Activated CD4-positive, alpha-beta T cell treated with anti-CD3 and anti-CD28 coated beads, Interleukin-2, amount 50 U/mL, for 1 hour (primary cell): ENCODE measurements around the gene MTX1.
"Not testable (repeated sequence)": the region's sequence is repeated elsewhere in the genome, so short reads cannot be mapped to it uniquely, and the experiment has no call there.

ENCODE experiments used
- DNase-seq: peaks from one replicate; pipeline ENCODE4 v3.0.0-alpha.2; 2020

Gene MTX1

GRCh38 chr1:155208541-155209311 lies at the start of gene MTX1:
Gene MTX1, plus strand, starts transcription at chr1:155208695. Its CDS starts 110 bp downstream, at chr1:155208805.
- DNase-seq: peak; percentile 89

- no peak for DNase-seq
Observed at GRCh38 chr1:155158991-155159390, 49.5 kb upstream of the MTX1 start.

GRCh38 chr1:155160128-155160527 lies 48.4 kb upstream of the MTX1 start:
- DNase-seq: no peak

GRCh38 chr1:155162631-155163030 lies 45.9 kb upstream of the MTX1 start:
- not testable (repeated sequence) for DNase-seq

- not testable (repeated sequence) for DNase-seq
Observed at GRCh38 chr1:155163785-155164184, 44.7 kb upstream of the MTX1 start.

GRCh38 chr1:155164625-155165024 lies 43.9 kb upstream of the MTX1 start:
- not testable (repeated sequence) for DNase-seq

GRCh38 chr1:155166051-155166470 lies 42.4 kb upstream of the MTX1 start:
- no peak for DNase-seq

GRCh38 chr1:155166471-155167165 lies 41.9 kb upstream of the MTX1 start:
- DNase-seq: no peak

GRCh38 chr1:155167166-155168104 lies 41.1 kb upstream of the MTX1 start:
- DNase-seq: peak; percentile 88

- DNase-seq: not testable (repeated sequence)
Observed at GRCh38 chr1:155168105-155168445, 40.4 kb upstream of the MTX1 start.

GRCh38 chr1:155168456-155169210 lies 39.9 kb upstream of the MTX1 start:
- no peak for DNase-seq

- no peak for DNase-seq
Observed at GRCh38 chr1:155169541-155169940, 39.0 kb upstream of the MTX1 start.

GRCh38 chr1:155170101-155170785 lies 38.3 kb upstream of the MTX1 start:
- DNase-seq: no peak

- no peak for DNase-seq
Observed at GRCh38 chr1:155170806-155171205, 37.7 kb upstream of the MTX1 start.

GRCh38 chr1:155171836-155172731 lies 36.4 kb upstream of the MTX1 start:
- DNase-seq: no peak

GRCh38 chr1:155172732-155173477 lies 35.6 kb upstream of the MTX1 start, which contains the start of gene KRTCAP2:
Gene KRTCAP2, minus strand, starts transcription at chr1:155173304. Its CDS starts 80 bp downstream, at chr1:155173224.
- peak; percentile 93 for DNase-seq

GRCh38 chr1:155173478-155174323 lies 34.8 kb upstream of the MTX1 start, which contains the start of gene TRIM46:
Gene TRIM46, plus strand, starts transcription at chr1:155173849. Its CDS starts 118 bp downstream, at chr1:155173967.
- DNase-seq: peak; percentile 58
